ENCODE results near the gene GLDN.

Gene GLDN

GRCh38 chr15:51321316-51321715, 20.1 kb upstream of the GLDN start:
- DNase-seq (ENCODE audit: low read depth) = no peak
- TF ChIP-seq CTCF (IDR thresholded peaks at IDR 0.05; ENCODE audit: control insufficient read depth, extremely low read depth, insufficient read depth) = no peak
- H3K4me3 ChIP-seq (ENCODE audit: low read depth, low read length) = no peak overlapping the region

- DNase-seq (ENCODE audit: low read depth) = no peak
- no peak overlapping the region for H3K4me3 ChIP-seq (ENCODE audit: low read depth, low read length)
- no peak for TF ChIP-seq CTCF (IDR thresholded peaks at IDR 0.05; ENCODE audit: control insufficient read depth, extremely low read depth, insufficient read depth)
Observed at GRCh38 chr15:51322621-51323296, 18.7 kb upstream of the GLDN start.

GRCh38 chr15:51323749-51324148, 17.7 kb upstream of the GLDN start:
- TF ChIP-seq CTCF (IDR thresholded peaks at IDR 0.05; ENCODE audit: control insufficient read depth, extremely low read depth, insufficient read depth) = no peak
- DNase-seq (ENCODE audit: low read depth) = no peak
- no peak overlapping the region for H3K4me3 ChIP-seq (ENCODE audit: low read depth, low read length)

- no peak overlapping the region for H3K4me3 ChIP-seq (ENCODE audit: low read depth, low read length)
- DNase-seq (ENCODE audit: low read depth) = no peak
- TF ChIP-seq CTCF (IDR thresholded peaks at IDR 0.05; ENCODE audit: control insufficient read depth, extremely low read depth, insufficient read depth) = no peak
Observed at GRCh38 chr15:51325167-51325566, 16.3 kb upstream of the GLDN start.

GRCh38 chr15:51327081-51327480, 14.4 kb upstream of the GLDN start:
- DNase-seq (ENCODE audit: low read depth) = no peak
- TF ChIP-seq CTCF (IDR thresholded peaks at IDR 0.05; ENCODE audit: control insufficient read depth, extremely low read depth, insufficient read depth) = no peak
- no peak overlapping the region for H3K4me3 ChIP-seq (ENCODE audit: low read depth, low read length)

GRCh38 chr15:51328926-51329325, 12.5 kb upstream of the GLDN start:
- no peak overlapping the region for H3K4me3 ChIP-seq (ENCODE audit: low read depth, low read length)
- no peak for TF ChIP-seq CTCF (IDR thresholded peaks at IDR 0.05; ENCODE audit: control insufficient read depth, extremely low read depth, insufficient read depth)
- no peak for DNase-seq (ENCODE audit: low read depth)

- no peak for DNase-seq (ENCODE audit: low read depth)
- no peak for TF ChIP-seq CTCF (IDR thresholded peaks at IDR 0.05; ENCODE audit: control insufficient read depth, extremely low read depth, insufficient read depth)
- H3K4me3 ChIP-seq (ENCODE audit: low read depth, low read length) = no peak overlapping the region
Observed at GRCh38 chr15:51331141-51331540, 10.3 kb upstream of the GLDN start.

Measured in LNCaP clone FGC (cell line).